ENCODE results near the gene N4BP2L2.

Gene N4BP2L2

DNA sequence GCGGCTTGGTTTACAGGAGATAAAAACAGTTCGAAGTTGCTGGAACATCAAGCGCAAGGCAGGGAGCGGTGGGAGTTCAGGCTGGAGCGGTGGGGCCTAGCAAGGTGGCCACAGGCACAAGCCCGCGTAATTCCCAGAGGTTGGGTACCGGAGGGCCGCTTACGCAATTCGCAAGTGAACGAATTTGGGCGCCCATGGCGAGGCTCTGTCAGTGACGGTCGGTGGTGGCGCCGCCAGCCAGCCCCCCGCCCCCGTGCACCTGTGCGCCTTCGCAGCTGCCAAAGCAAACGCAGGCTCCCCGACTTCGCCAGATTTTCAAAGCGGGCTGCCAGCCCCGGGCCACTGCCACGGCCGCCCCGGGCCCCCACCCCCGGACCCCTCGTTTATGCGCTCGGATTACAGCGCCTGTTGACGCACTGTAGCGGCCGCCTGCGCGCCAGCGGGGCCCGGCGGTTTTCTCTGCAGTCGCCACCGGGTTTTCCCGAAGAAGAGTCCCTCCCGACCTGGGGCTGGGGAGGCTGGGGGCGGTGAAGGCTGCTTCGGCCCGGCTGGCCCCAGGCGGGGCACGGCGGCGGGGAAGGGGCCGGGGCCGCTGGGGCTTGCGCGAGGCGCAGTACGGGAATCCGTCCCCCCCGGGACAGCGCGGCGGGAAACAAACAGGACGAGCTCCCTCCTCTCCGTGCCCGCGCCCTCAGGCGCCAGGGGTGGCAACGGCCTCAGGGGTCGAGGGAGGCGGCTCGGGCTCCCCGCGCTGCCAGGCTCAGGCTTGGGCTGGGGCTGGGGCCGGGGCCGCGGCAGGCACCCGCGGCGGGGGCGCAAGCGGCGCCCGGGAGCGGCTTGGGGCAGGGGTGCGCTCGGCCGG lies 111.4 kb downstream of the N4BP2L2 start:
- no peaks in the 10 kb centered on the region for H3K36me3 ChIP-seq (ENCODE audit: control insufficient read depth in 2 of 2, insufficient read depth in 2 of 2, low read length in 2 of 2)
- H3K9me3 ChIP-seq (ENCODE audit: control insufficient read depth in 2 of 2, low read length in 2 of 2): no peaks in the 10 kb centered on the region
- peak overlapping the region; percentile 64 for H3K27ac ChIP-seq (ENCODE audit: low read length)
- peak overlapping the region; percentile 89 to 90 for H3K4me3 ChIP-seq (ENCODE audit: low read length in 2 of 2)
- H3K4me1 ChIP-seq (ENCODE audit: control insufficient read depth, insufficient read depth, low read length): peaks cover 29% of the 10 kb centered on the region
- H3K9ac ChIP-seq (ENCODE audit: low read length in 2 of 2): peak overlapping the region; percentile 75 to 80
- H3K27me3 ChIP-seq (ENCODE audit: control insufficient read depth in 1 of 2, insufficient read depth in 2 of 2, low read length in 2 of 2): no peaks in the 10 kb centered on the region

DNA sequence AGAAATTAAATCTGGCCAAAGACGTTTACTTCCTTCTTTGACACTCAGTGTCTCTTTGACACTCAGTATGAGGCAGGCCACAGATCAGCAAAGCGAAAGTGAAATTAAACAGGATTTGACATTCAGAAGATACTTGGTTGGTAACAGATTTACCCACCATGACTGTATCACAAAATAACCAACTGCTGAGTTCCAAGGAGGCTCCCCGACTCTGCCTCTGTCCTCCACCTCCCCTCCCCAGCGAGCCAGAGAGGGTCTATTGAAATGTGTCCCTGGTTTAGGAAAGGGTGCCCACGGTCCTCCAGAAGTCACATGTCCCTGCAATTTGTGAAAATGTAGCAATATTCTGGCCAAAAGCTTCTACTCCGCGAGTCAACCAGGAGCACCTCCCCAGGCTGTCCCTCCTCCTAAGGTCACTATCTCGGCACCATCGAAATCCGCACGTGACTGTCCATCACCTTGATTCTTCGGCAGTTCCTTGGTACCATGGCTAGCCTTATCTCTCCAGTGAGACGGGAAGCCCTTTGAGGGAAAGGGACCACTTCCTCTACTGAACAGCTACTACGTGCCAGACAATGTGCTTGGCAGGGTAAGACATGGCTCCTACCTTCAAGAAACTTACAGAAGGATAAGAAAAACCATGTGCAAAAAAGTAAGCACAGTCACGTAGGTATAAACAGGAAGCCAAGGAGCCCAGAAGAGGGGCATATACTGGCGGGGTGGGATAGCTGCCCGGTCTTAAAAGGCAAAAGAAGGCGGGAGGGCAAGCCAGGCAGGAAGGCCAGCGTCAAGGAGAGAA lies 112.2 kb downstream of the N4BP2L2 start:
- Histone ChIP-seq H3K4me3 (ENCODE audit: low read length in 2 of 2) (peak overlapping the region; percentile 89 to 90), H3K9me3 (ENCODE audit: control insufficient read depth in 2 of 2, low read length in 2 of 2) (no peaks in the 10 kb centered on the region), H3K27ac (ENCODE audit: low read length) (peak overlapping the region; percentile 64), H3K36me3 (ENCODE audit: control insufficient read depth in 2 of 2, insufficient read depth in 2 of 2, low read length in 2 of 2) (no peaks in the 10 kb centered on the region), H3K9ac (ENCODE audit: low read length in 2 of 2) (peak overlapping the region; percentile 75 to 80), H3K27me3 (ENCODE audit: control insufficient read depth in 1 of 2, insufficient read depth in 2 of 2, low read length in 2 of 2) (no peaks in the 10 kb centered on the region), H3K4me1 (ENCODE audit: control insufficient read depth, insufficient read depth, low read length) (peaks cover 29% of the 10 kb centered on the region)

DNA sequence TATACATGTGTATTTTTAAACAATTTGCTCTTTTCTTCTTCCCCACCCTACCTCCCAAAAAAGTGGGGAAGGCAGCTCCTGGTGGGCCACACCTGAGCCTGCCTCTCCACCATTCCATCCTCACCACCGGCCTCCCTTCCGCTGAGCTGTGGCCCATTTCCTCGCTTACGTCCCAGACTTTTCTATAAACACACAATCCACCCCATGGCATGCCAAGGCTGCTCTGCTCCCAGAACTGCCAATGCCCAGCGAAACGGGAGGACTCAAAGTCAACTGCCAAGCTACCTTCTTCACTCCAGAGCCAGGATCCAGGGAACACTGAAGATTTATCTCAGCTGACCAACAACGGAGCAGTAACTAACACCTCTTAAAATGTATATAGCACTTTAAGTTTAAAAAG lies 113.4 kb downstream of the N4BP2L2 start:
- peaks cover 26% of the 10 kb centered on the region for H3K4me1 ChIP-seq (ENCODE audit: control insufficient read depth, insufficient read depth, low read length)
- no peaks in the 10 kb centered on the region for H3K27me3 ChIP-seq (ENCODE audit: control insufficient read depth in 1 of 2, insufficient read depth in 2 of 2, low read length in 2 of 2)
- H3K36me3 ChIP-seq (ENCODE audit: control insufficient read depth in 2 of 2, insufficient read depth in 2 of 2, low read length in 2 of 2): peaks cover 0 to 1% of the 10 kb centered on the region in 2 donors
- H3K4me3 ChIP-seq (ENCODE audit: low read length in 2 of 2): no peak overlapping the region
- H3K27ac ChIP-seq (ENCODE audit: low read length): no peak overlapping the region
- H3K9ac ChIP-seq (ENCODE audit: low read length in 2 of 2): no peak overlapping the region
- H3K9me3 ChIP-seq (ENCODE audit: control insufficient read depth in 2 of 2, low read length in 2 of 2): no peaks in the 10 kb centered on the region

DNA sequence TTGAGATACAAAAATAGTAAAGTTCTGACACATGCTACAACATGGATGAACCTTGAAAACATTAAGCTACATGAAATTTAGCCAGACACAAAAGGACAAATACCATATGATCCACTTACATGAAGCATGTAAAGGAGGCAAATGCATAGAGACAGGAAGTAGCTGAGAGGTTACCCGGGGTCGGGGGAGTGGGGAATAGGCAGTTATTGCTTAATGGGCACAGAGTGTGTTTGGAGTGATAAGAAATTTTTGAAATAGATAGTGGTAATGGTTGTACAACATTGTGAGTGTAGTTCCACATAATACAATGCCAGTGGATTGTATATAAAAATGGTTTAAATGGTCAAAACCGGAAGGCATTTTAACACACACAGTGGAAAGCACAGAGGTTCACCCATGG lies 115.0 kb downstream of the N4BP2L2 start:
- Histone ChIP-seq H3K27me3 (ENCODE audit: control insufficient read depth in 1 of 2, insufficient read depth in 2 of 2, low read length in 2 of 2) (no peaks in the 10 kb centered on the region), H3K9ac (ENCODE audit: low read length in 2 of 2) (no peak overlapping the region), H3K36me3 (ENCODE audit: control insufficient read depth in 2 of 2, insufficient read depth in 2 of 2, low read length in 2 of 2) (peaks cover 0 to 5% of the 10 kb centered on the region in 2 donors), H3K4me1 (ENCODE audit: control insufficient read depth, insufficient read depth, low read length) (peaks cover 18% of the 10 kb centered on the region), H3K27ac (ENCODE audit: low read length) (no peak overlapping the region), H3K9me3 (ENCODE audit: control insufficient read depth in 2 of 2, low read length in 2 of 2) (no peaks in the 10 kb centered on the region), H3K4me3 (ENCODE audit: low read length in 2 of 2) (no peak overlapping the region)

DNA sequence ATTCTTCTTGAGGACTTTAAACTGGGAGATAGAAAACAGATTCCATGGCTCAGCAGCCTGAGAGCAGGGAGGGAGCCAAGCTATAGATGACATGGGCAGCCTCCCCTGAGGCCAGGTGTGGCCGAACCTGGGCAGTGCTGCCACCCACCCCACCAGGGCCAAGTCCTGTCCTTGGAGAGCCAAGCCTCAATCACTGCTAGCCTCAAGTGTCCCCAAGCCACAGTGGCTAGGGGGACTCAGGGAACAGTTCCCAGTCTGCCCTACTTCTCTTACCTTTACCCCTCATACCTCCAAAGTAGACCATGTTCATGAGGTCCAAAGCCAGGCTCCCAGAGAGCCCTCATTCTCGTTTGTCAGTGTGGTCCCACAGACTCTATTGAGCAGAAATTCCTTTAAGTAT lies 118.7 kb downstream of the N4BP2L2 start:
- Histone ChIP-seq H3K4me3 (ENCODE audit: low read length in 2 of 2) (no peak overlapping the region), H3K27me3 (ENCODE audit: control insufficient read depth in 1 of 2, insufficient read depth in 2 of 2, low read length in 2 of 2) (no peaks in the 10 kb centered on the region), H3K27ac (ENCODE audit: low read length) (no peak overlapping the region), H3K4me1 (ENCODE audit: control insufficient read depth, insufficient read depth, low read length) (no peaks in the 10 kb centered on the region), H3K9ac (ENCODE audit: low read length in 2 of 2) (no peak overlapping the region), H3K36me3 (ENCODE audit: control insufficient read depth in 2 of 2, insufficient read depth in 2 of 2, low read length in 2 of 2) (peaks cover 0 to 5% of the 10 kb centered on the region in 2 donors), H3K9me3 (ENCODE audit: control insufficient read depth in 2 of 2, low read length in 2 of 2) (no peaks in the 10 kb centered on the region)

DNA sequence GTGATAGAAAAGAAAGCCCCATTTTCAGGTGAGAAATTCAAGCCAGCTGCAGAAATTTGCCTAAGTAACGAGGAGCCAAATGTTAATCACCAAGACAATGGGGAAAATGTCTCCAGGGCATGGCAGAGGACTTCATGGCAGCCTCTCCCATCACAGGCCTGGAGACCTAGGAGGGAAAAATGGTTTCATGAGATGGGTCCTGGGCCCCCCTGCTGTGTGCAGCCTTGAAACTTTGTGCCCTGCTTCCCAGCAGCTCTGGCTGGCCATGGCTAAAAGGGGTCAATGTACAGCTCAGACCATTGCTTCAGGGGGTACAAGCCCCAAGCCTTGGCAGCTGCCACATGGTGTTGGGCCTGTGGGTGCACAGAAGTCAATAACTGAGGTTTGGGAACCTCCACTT lies 120.6 kb downstream of the N4BP2L2 start:
- no peaks in the 10 kb centered on the region for H3K9me3 ChIP-seq (ENCODE audit: control insufficient read depth in 2 of 2, low read length in 2 of 2)
- H3K36me3 ChIP-seq (ENCODE audit: control insufficient read depth in 2 of 2, insufficient read depth in 2 of 2, low read length in 2 of 2): peaks cover 0 to 5% of the 10 kb centered on the region in 2 donors
- H3K27me3 ChIP-seq (ENCODE audit: control insufficient read depth in 1 of 2, insufficient read depth in 2 of 2, low read length in 2 of 2): no peaks in the 10 kb centered on the region
- no peaks in the 10 kb centered on the region for H3K4me1 ChIP-seq (ENCODE audit: control insufficient read depth, insufficient read depth, low read length)
- H3K27ac ChIP-seq (ENCODE audit: low read length): no peak overlapping the region
- H3K9ac ChIP-seq (ENCODE audit: low read length in 2 of 2): no peak overlapping the region
- no peak overlapping the region for H3K4me3 ChIP-seq (ENCODE audit: low read length in 2 of 2)

DNA sequence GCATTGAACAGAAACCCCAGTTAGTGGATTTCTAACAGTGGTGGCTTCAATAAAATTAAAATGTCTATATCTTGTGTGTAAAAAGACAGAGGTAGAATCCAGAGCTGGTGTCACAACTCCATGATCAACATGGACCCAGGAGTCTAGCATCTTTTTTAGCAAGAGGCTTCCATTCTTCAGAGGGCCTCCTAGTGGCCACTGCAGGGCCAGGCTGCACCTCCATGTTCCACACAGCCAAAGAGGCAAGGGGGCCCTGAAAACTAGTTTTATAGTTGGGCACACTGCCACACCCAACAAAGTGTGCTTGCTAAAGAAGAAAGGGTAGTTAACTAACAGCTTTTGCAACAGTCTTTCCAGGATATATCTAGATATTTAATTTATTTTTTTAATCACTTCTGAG lies 123.6 kb downstream of the N4BP2L2 start:
- no peak overlapping the region for H3K4me3 ChIP-seq (ENCODE audit: low read length in 2 of 2)

DNA sequence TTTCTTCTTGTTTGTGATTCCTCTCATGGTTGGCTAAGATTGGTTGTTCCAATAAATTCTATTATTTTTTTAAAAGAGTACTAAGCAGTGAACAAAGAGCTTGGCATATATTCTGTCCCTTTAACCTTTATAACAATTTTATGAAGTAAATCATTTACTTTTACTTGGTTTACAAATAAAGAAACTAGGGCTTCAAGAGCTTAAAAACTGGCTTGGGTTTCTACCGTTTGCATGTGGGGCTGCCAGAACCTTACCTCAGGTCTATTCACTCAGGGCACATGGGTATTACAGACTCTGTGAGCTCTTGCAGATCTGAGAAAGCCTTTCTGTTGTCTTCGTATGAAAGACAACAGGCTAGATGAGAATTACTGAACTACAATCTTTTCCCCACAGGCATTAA lies 124.0 kb downstream of the N4BP2L2 start:
- Histone ChIP-seq H3K4me3 (ENCODE audit: low read length in 2 of 2) (no peak overlapping the region), H3K9me3 (ENCODE audit: control insufficient read depth in 2 of 2, low read length in 2 of 2) (no peaks in the 10 kb centered on the region), H3K27me3 (ENCODE audit: control insufficient read depth in 1 of 2, insufficient read depth in 2 of 2, low read length in 2 of 2) (no peaks in the 10 kb centered on the region), H3K9ac (ENCODE audit: low read length in 2 of 2) (no peak overlapping the region), H3K4me1 (ENCODE audit: control insufficient read depth, insufficient read depth, low read length) (no peaks in the 10 kb centered on the region), H3K36me3 (ENCODE audit: control insufficient read depth in 2 of 2, insufficient read depth in 2 of 2, low read length in 2 of 2) (no peaks in the 10 kb centered on the region), H3K27ac (ENCODE audit: low read length) (no peak overlapping the region)

More for the DNA sequence above, 123.6 kb downstream of the N4BP2L2 start:
- Histone ChIP-seq H3K27me3 (ENCODE audit: control insufficient read depth in 1 of 2, insufficient read depth in 2 of 2, low read length in 2 of 2) (no peaks in the 10 kb centered on the region), H3K4me1 (ENCODE audit: control insufficient read depth, insufficient read depth, low read length) (no peaks in the 10 kb centered on the region), H3K9ac (ENCODE audit: low read length in 2 of 2) (no peak overlapping the region), H3K9me3 (ENCODE audit: control insufficient read depth in 2 of 2, low read length in 2 of 2) (no peaks in the 10 kb centered on the region), H3K27ac (ENCODE audit: low read length) (no peak overlapping the region), H3K36me3 (ENCODE audit: control insufficient read depth in 2 of 2, insufficient read depth in 2 of 2, low read length in 2 of 2) (peaks cover 0 to 2% of the 10 kb centered on the region in 2 donors)

DNA sequence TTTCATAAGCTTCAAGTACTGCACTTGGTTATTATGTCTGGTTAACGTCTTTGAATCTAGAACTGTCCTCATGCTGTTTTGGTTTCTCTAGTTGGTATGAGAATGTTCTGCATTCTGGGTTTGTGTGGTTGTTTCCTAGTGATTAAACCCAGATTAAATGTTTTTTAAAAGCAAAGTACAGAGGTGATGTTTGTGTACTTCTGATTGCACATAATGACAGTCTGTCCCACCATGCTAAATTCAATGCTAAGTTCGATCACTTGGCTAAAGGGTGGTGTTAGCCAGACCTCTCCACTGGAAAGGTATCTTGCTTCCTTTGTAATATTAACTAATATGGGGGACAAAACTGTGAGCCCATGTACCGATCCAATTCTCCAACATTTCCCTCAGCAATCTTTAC lies 125.3 kb downstream of the N4BP2L2 start:
- H3K27ac ChIP-seq (ENCODE audit: low read length): no peak overlapping the region
- no peaks in the 10 kb centered on the region for H3K36me3 ChIP-seq (ENCODE audit: control insufficient read depth in 2 of 2, insufficient read depth in 2 of 2, low read length in 2 of 2)
- H3K4me1 ChIP-seq (ENCODE audit: control insufficient read depth, insufficient read depth, low read length): no peaks in the 10 kb centered on the region
- no peaks in the 10 kb centered on the region for H3K9me3 ChIP-seq (ENCODE audit: control insufficient read depth in 2 of 2, low read length in 2 of 2)
- no peaks in the 10 kb centered on the region for H3K27me3 ChIP-seq (ENCODE audit: control insufficient read depth in 1 of 2, insufficient read depth in 2 of 2, low read length in 2 of 2)
- H3K4me3 ChIP-seq (ENCODE audit: low read length in 2 of 2): no peak overlapping the region
- H3K9ac ChIP-seq (ENCODE audit: low read length in 2 of 2): no peak overlapping the region

DNA sequence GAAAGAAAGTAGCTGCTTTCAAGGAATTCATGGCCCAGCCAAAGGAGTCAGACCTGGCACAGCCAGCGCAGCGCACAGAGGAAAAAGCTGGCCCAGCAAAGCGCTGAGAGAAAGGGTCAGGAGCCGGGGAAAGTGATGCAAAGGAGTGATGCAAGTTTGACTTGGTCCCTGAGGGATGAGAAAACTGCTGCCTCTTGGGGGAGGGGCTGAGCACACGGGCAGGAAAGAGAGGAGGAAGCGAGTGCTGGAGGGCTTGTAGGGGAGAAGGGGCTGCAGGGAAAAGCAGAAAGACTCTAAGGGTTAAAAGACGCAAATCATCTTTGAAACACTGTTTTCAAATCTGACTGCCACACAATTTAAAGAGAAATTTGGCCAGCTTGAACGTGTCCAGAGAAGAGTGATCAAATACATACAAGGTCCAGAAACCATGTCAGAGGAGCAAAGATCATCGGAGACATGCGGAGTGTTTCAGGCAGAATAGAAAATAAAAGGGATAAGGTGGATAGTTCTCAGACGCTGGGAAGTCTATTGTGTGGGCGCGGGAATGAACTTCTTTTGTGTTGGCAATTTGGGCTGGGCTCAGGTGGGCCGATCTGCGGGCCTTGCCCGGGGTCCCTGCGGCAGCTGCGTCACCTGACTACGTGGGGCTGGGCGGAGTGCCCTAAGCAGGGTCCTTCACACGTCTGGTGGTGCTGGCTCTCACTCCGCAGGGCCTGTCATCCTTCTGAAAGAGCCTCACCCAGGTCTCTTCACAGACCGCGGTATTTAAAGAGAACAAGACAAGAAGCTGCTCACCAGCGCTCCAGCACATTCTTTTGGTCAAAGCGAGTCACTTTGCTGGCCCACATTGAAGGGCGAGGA lies 128.8 kb downstream of the N4BP2L2 start:
- Histone ChIP-seq H3K27ac (ENCODE audit: low read length) (no peak overlapping the region), H3K36me3 (ENCODE audit: control insufficient read depth in 2 of 2, insufficient read depth in 2 of 2, low read length in 2 of 2) (peaks cover 0 to 8% of the 10 kb centered on the region in 2 donors), H3K4me3 (ENCODE audit: low read length in 2 of 2) (peak overlapping the region in 1 of 2 donors; percentile 44), H3K4me1 (ENCODE audit: control insufficient read depth, insufficient read depth, low read length) (no peaks in the 10 kb centered on the region), H3K9me3 (ENCODE audit: control insufficient read depth in 2 of 2, low read length in 2 of 2) (no peaks in the 10 kb centered on the region), H3K9ac (ENCODE audit: low read length in 2 of 2) (peak overlapping the region in 1 of 2 donors; percentile 21), H3K27me3 (ENCODE audit: control insufficient read depth in 1 of 2, insufficient read depth in 2 of 2, low read length in 2 of 2) (no peaks in the 10 kb centered on the region)
